NCI-H1694 (cell line): ENCODE data around the gene KCNMA1.

Experiments
- DNase-seq: peaks from one replicate; lab custom pipeline; 2025; lab: John Stamatoyannopoulos, UW

Gene KCNMA1

DNA sequence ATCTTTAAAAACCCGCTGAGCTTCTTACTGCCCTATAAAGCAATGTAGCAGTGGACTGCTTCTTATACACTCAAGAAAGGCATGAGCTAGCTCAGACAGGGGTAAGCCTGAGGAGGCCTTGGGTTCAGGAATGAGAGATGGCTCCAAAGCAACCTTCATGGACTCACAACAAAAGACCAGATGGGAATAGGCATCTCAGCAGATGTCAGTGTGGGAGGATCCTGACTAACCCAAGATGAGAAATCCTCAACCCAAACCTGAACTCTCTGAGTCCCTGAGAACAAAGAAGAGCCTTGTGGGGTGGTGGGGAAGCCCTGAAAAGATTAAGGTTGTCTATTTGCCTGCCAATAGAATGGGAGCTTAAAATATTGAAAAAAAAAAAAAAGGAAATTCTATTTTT is 807.4 kb downstream of the KCNMA1 start:
- no peak for DNase-seq

DNA sequence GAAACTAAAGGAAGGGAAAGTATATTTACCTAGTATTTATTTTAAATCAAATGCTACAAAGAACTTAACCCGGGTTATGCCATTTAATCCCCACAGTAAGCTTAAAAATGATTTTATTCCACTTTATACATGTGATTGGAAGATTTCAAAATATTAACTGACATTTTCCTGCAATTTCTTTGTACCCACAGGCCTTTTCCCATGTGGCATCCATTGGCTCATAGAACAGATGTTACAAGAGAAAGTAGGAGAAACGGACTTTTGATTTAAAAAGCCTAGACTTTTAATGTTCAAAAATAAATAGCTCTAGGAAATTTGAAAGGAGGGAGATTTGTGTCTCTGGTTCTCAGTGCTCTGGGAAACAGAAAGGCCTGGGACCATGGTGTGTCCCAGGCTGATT is 807.9 kb downstream of the KCNMA1 start:
- no peak for DNase-seq
